GM10266 (cell line): Measurements from ENCODE around the gene NLGN2.

Experiments used
- DNase-seq: peaks from one replicate; pipeline ENCODE4 v3.0.0; 2012; ENCODE audit errors: extremely low spot score
- TF ChIP-seq, protein P1 (sequence below): IDR thresholded peaks from 2 replicates; pipeline ENCODE4 v1.5.1; 2012; ENCODE audit warnings: mild to moderate bottlenecking, low read depth; ENCODE audit not compliant: control insufficient read depth, insufficient read depth; ENCODE audit errors: missing control alignments

NLGN2 gene

DNA sequence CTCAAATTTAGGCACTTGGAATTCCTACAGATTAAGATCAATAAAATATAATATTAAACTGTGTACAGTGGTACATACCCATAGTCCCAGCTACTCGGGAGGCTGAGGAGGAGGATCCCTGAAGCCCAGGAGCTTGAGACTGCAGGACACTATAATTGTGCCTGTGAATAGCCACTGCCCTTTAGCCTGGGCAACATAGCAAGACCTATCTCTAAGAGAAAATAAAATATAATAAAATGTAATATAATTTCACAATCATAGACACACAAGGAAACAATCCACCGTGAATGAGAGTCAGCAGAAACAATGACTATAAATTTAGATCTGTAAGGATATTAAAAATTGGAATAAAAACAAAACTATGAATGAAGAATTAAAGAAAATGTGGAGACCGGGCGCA lies 36.8 kb upstream of the NLGN2 start:
- TF ChIP-seq, protein P1, sequence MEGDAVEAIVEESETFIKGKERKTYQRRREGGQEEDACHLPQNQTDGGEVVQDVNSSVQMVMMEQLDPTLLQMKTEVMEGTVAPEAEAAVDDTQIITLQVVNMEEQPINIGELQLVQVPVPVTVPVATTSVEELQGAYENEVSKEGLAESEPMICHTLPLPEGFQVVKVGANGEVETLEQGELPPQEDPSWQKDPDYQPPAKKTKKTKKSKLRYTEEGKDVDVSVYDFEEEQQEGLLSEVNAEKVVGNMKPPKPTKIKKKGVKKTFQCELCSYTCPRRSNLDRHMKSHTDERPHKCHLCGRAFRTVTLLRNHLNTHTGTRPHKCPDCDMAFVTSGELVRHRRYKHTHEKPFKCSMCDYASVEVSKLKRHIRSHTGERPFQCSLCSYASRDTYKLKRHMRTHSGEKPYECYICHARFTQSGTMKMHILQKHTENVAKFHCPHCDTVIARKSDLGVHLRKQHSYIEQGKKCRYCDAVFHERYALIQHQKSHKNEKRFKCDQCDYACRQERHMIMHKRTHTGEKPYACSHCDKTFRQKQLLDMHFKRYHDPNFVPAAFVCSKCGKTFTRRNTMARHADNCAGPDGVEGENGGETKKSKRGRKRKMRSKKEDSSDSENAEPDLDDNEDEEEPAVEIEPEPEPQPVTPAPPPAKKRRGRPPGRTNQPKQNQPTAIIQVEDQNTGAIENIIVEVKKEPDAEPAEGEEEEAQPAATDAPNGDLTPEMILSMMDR: no peak
- no peak for DNase-seq

- TF ChIP-seq, protein P1: no peak
- DNase-seq: no peak
Measured at GRCh38 chr17:7374353-7374752, 33.3 kb upstream of the NLGN2 start.

- no peak for DNase-seq
- TF ChIP-seq, protein P1: no peak
Measured at GRCh38 chr17:7379134-7379533, 28.5 kb upstream of the NLGN2 start.

DNA sequence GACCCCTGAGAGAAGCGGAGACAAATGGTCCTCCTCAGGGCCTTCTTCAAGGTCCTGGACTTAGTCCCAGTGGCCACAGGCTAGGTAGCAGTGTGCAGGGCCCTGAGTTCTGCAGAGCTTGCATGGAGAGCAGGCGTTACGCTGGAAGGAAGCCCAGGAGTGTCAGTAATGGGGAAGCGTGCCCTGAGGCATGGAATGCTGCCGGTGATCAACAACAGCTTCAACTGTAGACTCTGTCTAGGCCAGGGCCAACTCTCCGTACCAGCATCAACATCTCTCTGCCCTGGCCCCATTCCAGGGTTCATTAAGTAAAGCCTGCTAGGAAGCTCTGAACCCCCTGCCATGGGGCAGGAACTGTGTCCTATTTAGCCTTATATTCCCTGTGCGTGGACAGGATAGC lies 27.3 kb upstream of the NLGN2 start:
- TF ChIP-seq, protein P1: no peak

DNA sequence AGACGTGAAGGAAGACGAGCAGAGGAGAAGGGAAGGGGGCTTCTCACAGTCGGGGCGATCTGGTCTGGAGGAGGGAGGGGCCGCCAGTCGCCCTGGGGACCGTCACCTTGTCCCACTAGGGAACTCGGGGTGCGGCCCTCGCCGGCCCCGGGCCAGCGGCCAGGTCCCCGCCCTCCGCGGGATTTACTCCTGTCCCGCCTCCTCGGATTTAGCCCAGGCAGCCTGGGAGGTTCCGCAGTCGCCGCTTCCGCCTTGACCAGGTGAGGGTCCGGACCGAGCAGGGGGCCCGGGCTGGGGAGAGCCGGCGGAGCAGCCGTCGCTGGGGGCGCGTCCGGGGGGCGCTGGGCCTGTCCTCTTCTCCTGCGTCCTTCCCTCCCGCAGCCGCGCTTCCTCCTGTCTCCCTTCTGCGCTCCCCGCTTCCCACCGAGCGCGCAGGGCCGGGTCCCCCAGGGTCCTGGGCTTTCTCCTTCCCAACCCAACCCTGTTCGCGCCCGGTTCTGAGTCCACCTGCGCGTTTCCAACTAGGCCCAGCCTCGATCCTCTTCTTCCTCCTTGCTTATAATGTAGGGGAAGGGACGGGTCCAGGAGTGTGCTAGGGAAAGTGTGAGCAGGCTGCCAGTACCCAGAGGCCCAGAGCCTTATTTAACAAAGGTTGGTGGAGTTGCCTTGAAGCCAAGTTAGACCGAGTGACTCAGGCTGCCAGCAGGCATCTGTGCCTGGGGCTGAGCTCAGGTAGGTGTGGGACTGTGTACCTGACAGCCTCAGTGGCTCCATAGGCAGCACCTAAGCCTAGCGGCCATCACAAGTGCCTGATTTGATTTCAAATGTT lies 26.6 kb upstream of the NLGN2 start, which contains the start of gene TNK1:
Gene TNK1 (plus strand): TSS at position 235 of the 829 bp plus-strand sequence. CDS start 1,838 bp downstream, outside the sequence.
- peak; percentile 27 for DNase-seq
- TF ChIP-seq, protein P1: no peak

More for the DNA sequence above, 27.3 kb upstream of the NLGN2 start:
- no peak for DNase-seq

DNA sequence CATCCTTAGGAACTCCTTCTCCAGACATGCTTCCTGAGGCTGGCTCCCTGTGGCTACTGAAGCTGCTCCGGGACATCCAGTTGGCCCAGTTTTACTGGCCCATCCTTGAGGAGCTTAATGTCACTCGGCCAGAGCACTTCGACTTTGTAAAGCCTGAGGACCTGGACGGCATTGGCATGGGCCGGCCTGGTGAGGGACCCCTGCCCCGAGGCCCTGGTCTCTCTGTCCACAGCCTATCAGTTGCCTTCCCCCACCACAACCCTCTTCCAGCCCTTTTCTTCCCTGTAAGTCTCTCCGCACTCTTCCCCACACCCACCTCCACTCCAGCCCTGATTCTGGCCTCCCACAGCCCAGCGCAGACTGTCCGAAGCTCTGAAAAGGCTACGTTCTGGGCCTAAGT lies 24.7 kb upstream of the NLGN2 start:
- TF ChIP-seq, protein P1: no peak

GRCh38 chr17:7383371-7383741 lies 24.3 kb upstream of the NLGN2 start:
- DNase-seq: peak; percentile 30
- TF ChIP-seq, protein P1: no peak

More for the DNA sequence above, 24.7 kb upstream of the NLGN2 start:
- peak; percentile 38 for DNase-seq
